ENCODE measurements around the gene PGM2L1. TPM values are rescaled to one million over a fixed set of nuclear protein-coding genes. Genes with fewer than 3 reads are reported as not detected.
A peak's percentile ranks its signal among the peaks of the same experiment; 100 is the strongest.
"Not testable (repeated sequence)": the region's sequence is repeated elsewhere in the genome, so short reads cannot be mapped to it uniquely, and the experiment has no call there.

The PGM2L1 gene
- polyA plus RNA-seq, 4 donors: 0.45 to 3.1 (median 1.2) TPM

GRCh38 chr11:74416974-74417373 lies 18.7 kb upstream of the PGM2L1 start:
- H3K27ac ChIP-seq (ENCODE audit: low read depth in 1 of 3, low read length in 2 of 3); FAIRE-seq; H3K36me3 ChIP-seq (ENCODE audit: control insufficient read depth in 3 of 3, insufficient read depth in 2 of 3, low read depth in 1 of 3, low read length in 3 of 3); H3K4me1 ChIP-seq (ENCODE audit: control insufficient read depth in 3 of 3, insufficient read depth in 2 of 3, low read depth in 1 of 3, low read length in 2 of 3); H3K4me3 ChIP-seq (ENCODE audit: low read depth in 1 of 3, low read length in 3 of 3); H3K27me3 ChIP-seq (ENCODE audit: control insufficient read depth in 3 of 3, insufficient read depth in 3 of 3, low read length in 3 of 3); H3K9me3 ChIP-seq (ENCODE audit: control insufficient read depth in 2 of 2, insufficient read depth in 1 of 2, low read depth in 1 of 2, low read length in 1 of 2); DNase-seq: not testable (repeated sequence)
- 30 to 79% (median 70%) methylated on average over 1 of the region's 1 CpG for WGBS, 3 donors

GRCh38 chr11:74412733-74413359 lies 14.6 kb upstream of the PGM2L1 start:
- Histone ChIP-seq H3K9me3 (ENCODE audit: control insufficient read depth in 2 of 2, insufficient read depth in 1 of 2, low read depth in 1 of 2, low read length in 1 of 2) (no peaks in the 10 kb centered on the region), H3K4me1 (ENCODE audit: control insufficient read depth in 3 of 3, insufficient read depth in 2 of 3, low read depth in 1 of 3, low read length in 2 of 3) (no peaks in the 10 kb centered on the region), H3K4me3 (ENCODE audit: low read depth in 1 of 3, low read length in 3 of 3) (no peak overlapping the region), H3K36me3 (ENCODE audit: control insufficient read depth in 3 of 3, insufficient read depth in 2 of 3, low read depth in 1 of 3, low read length in 3 of 3) (no peaks in the 10 kb centered on the region), H3K27me3 (ENCODE audit: control insufficient read depth in 3 of 3, insufficient read depth in 3 of 3, low read length in 3 of 3) (no peaks in the 10 kb centered on the region), H3K27ac (ENCODE audit: low read depth in 1 of 3, low read length in 2 of 3) (no peak overlapping the region)
- DNase-seq (no peak), FAIRE-seq (no peak)
- 63 to 73% (median 72%) methylated on average over 11 of the region's 11 CpGs for WGBS, 3 donors

DNA sequence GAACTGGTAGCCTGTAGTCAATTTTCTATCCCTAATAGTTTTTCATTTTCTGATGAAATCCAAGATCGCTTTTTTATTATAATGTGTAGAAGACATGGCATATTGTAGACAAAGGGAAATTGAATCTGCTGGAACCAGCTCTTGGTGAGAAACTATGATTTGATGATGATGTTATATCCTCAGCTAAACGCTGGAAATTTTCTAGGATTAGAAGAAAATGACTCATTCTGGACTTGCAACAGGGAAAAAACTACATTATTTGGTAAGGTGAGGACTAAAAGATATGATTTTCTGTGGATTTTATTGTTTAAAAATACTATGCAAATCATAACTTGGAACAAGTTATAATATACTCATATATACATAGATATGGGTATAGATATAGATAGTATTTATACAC lies 14.1 kb upstream of the PGM2L1 start:
- Histone ChIP-seq H3K27ac (ENCODE audit: low read depth in 1 of 3, low read length in 2 of 3) (no peak overlapping the region), H3K36me3 (ENCODE audit: control insufficient read depth in 3 of 3, insufficient read depth in 2 of 3, low read depth in 1 of 3, low read length in 3 of 3) (no peaks in the 10 kb centered on the region), H3K9me3 (ENCODE audit: control insufficient read depth in 2 of 2, insufficient read depth in 1 of 2, low read depth in 1 of 2, low read length in 1 of 2) (no peaks in the 10 kb centered on the region), H3K4me3 (ENCODE audit: low read depth in 1 of 3, low read length in 3 of 3) (no peak overlapping the region), H3K27me3 (ENCODE audit: control insufficient read depth in 3 of 3, insufficient read depth in 3 of 3, low read length in 3 of 3) (no peaks in the 10 kb centered on the region), H3K4me1 (ENCODE audit: control insufficient read depth in 3 of 3, insufficient read depth in 2 of 3, low read depth in 1 of 3, low read length in 2 of 3) (no peaks in the 10 kb centered on the region)
- WGBS, 3 donors: 71 to 83% (median 78%) methylated on average over 2 of the region's 2 CpGs
- DNase-seq (no peak), FAIRE-seq (no peak)

GRCh38 chr11:74409633-74410032 lies 11.4 kb upstream of the PGM2L1 start:
- H3K9me3 ChIP-seq (ENCODE audit: control insufficient read depth in 2 of 2, insufficient read depth in 1 of 2, low read depth in 1 of 2, low read length in 1 of 2): no peaks in the 10 kb centered on the region
- no peak for FAIRE-seq
- no peak overlapping the region for H3K27ac ChIP-seq (ENCODE audit: low read depth in 1 of 3, low read length in 2 of 3)
- H3K27me3 ChIP-seq (ENCODE audit: control insufficient read depth in 3 of 3, insufficient read depth in 3 of 3, low read length in 3 of 3): no peaks in the 10 kb centered on the region
- H3K4me1 ChIP-seq (ENCODE audit: control insufficient read depth in 3 of 3, insufficient read depth in 2 of 3, low read depth in 1 of 3, low read length in 2 of 3): no peaks in the 10 kb centered on the region
- WGBS, 3 donors: 95 to 97% (median 96%) methylated on average over 2 of the region's 2 CpGs
- no peak overlapping the region for H3K4me3 ChIP-seq (ENCODE audit: low read depth in 1 of 3, low read length in 3 of 3)
- no peak for DNase-seq
- no peaks in the 10 kb centered on the region for H3K36me3 ChIP-seq (ENCODE audit: control insufficient read depth in 3 of 3, insufficient read depth in 2 of 3, low read depth in 1 of 3, low read length in 3 of 3)

DNA sequence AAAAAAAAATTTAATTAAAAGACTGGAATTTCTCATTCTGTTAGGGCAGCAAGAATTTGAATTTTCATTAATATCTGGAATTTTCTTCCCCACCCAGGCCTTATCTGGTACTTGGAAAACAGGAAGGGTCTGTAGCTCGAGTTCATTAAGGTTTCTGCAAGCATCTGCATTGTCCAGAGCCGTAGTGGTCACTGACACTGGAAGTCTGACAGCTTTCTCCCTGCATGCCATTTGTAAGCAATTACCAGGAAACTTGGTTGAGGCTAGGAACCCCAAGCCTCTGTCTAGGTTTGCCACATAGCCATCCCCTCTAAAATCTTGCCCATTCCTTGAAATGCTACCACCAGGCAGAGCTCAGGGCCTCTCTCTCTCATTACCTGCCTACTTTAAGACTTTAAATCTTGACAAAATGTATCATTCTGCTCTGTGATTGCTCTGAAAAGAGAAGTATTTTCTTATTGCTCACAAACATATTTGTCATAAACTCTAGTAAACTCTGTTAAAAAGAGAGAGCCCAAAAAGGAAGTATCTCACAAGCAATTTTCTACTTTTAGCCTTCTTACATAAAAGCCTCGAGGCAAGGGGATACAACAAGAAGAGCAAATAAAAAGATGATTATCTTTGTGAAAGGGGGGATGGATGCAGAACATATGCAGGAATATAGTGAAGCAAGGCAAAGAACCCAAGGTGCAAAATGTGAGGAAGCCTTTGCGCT lies 5.5 kb upstream of the PGM2L1 start:
- WGBS, 3 donors: 70 to 79% (median 74%) methylated on average over 4 of the region's 4 CpGs
- Histone ChIP-seq H3K4me3 (ENCODE audit: low read depth in 1 of 3, low read length in 3 of 3) (no peak overlapping the region), H3K27me3 (ENCODE audit: control insufficient read depth in 3 of 3, insufficient read depth in 3 of 3, low read length in 3 of 3) (no peaks in the 10 kb centered on the region), H3K27ac (ENCODE audit: low read depth in 1 of 3, low read length in 2 of 3) (no peak overlapping the region), H3K9me3 (ENCODE audit: control insufficient read depth in 2 of 2, insufficient read depth in 1 of 2, low read depth in 1 of 2, low read length in 1 of 2) (no peaks in the 10 kb centered on the region), H3K4me1 (ENCODE audit: control insufficient read depth in 3 of 3, insufficient read depth in 2 of 3, low read depth in 1 of 3, low read length in 2 of 3) (no peaks in the 10 kb centered on the region), H3K36me3 (ENCODE audit: control insufficient read depth in 3 of 3, insufficient read depth in 2 of 3, low read depth in 1 of 3, low read length in 3 of 3) (no peaks in the 10 kb centered on the region)
- DNase-seq (no peak), FAIRE-seq (no peak)

DNA sequence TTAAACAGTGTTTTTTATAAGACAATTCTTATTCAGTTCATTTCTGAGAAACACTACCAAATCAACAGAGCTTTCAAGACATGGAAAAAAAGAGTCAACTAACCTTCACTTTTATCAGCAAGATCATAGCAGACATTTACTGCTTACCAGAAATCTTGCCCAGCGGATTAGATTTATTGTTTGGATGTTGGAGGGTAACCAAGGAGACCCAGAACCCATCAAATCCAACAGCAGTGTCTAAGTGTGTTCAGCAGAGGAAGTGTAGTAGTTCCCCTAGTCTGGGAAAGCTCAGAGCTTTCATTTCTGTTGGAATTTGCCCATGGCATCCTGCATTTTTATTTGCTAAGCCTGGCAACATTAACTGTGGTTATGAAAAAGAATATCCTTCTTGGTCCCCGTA lies 2.4 kb upstream of the PGM2L1 start:
- Histone ChIP-seq H3K9me3 (ENCODE audit: control insufficient read depth in 2 of 2, insufficient read depth in 1 of 2, low read depth in 1 of 2, low read length in 1 of 2) (no peaks in the 10 kb centered on the region), H3K4me1 (ENCODE audit: control insufficient read depth in 3 of 3, insufficient read depth in 2 of 3, low read depth in 1 of 3, low read length in 2 of 3) (peaks cover 0 to 3% (median 0%) of the 10 kb centered on the region in 3 donors), H3K36me3 (ENCODE audit: control insufficient read depth in 3 of 3, insufficient read depth in 2 of 3, low read depth in 1 of 3, low read length in 3 of 3) (no peaks in the 10 kb centered on the region), H3K27me3 (ENCODE audit: control insufficient read depth in 3 of 3, insufficient read depth in 3 of 3, low read length in 3 of 3) (no peaks in the 10 kb centered on the region), H3K4me3 (ENCODE audit: low read depth in 1 of 3, low read length in 3 of 3) (no peak overlapping the region), H3K27ac (ENCODE audit: low read depth in 1 of 3, low read length in 2 of 3) (no peak overlapping the region)
- DNase-seq (no peak), FAIRE-seq (no peak)
- WGBS, 3 donors: 70 to 82% (median 76%) methylated on average over 2 of the region's 2 CpGs

DNA sequence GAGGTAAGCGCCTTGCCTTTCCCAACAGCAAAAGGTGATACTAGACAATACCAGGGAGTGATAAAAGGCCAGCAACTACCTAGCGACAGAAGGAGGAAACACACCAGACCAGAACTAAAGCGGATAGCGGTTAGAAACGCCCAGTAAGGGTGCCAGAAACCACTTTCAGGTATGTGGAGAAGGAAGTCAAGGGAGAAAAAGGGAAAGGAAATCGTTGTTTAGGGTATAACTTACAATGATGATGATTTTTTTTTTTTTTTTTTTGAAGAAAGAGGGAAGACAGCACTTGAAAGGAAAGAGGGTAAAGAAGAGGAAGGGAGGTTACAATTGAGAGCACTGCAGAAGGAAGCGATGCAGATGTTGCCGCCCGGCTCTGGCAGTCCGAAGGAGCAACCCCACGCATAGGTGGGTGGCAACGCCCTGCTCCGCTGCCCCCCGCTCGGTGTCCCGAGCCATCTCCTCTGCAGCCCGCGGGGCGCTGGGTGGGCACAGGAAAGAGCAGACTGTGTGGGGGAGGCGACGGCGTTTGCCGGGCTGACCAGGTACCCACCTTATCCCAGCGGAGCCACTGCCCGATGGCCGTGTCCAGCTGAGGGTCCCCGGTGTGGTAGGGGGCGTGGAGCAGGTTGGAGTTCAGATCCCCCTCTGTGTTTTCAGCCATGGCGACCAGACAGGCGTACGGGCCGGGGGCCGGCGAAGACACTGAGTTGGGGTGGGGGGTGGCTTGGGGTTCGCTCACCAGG lies 561 bp downstream of the PGM2L1 start:
- peak; percentile 71 to 77 for DNase-seq
- WGBS, 3 donors: 1 to 2% (median 1%) methylated on average over 32 to 35 of the region's 35 CpGs
- no peaks in the 10 kb centered on the region for H3K27me3 ChIP-seq (ENCODE audit: control insufficient read depth in 3 of 3, insufficient read depth in 3 of 3, low read length in 3 of 3)
- peak overlapping the region; percentile 85 to 95 (median 94) for H3K4me3 ChIP-seq (ENCODE audit: low read depth in 1 of 3, low read length in 3 of 3)
- no peaks in the 10 kb centered on the region for H3K9me3 ChIP-seq (ENCODE audit: control insufficient read depth in 2 of 2, insufficient read depth in 1 of 2, low read depth in 1 of 2, low read length in 1 of 2)
- H3K27ac ChIP-seq (ENCODE audit: low read depth in 1 of 3, low read length in 2 of 3): peak overlapping the region; percentile 48 to 90 (median 60)
- H3K4me1 ChIP-seq (ENCODE audit: control insufficient read depth in 3 of 3, insufficient read depth in 2 of 3, low read depth in 1 of 3, low read length in 2 of 3): peaks cover 0 to 3% (median 0%) of the 10 kb centered on the region in 3 donors
- no peaks in the 10 kb centered on the region for H3K36me3 ChIP-seq (ENCODE audit: control insufficient read depth in 3 of 3, insufficient read depth in 2 of 3, low read depth in 1 of 3, low read length in 3 of 3)
- FAIRE-seq: no peak

GRCh38 chr11:74392256-74392655 lies 6.0 kb downstream of the PGM2L1 start:
- WGBS, 3 donors: 97 to 99% (median 97%) methylated on average over 8 of the region's 8 CpGs
- peaks cover 0 to 2% (median 0%) of the 10 kb centered on the region in 3 donors for H3K4me1 ChIP-seq (ENCODE audit: control insufficient read depth in 3 of 3, insufficient read depth in 2 of 3, low read depth in 1 of 3, low read length in 2 of 3)
- FAIRE-seq: peak; percentile 30

More at GRCh38 chr11:74392256-74392655, 6.0 kb downstream of the PGM2L1 start:
- no peak for DNase-seq
- Histone ChIP-seq H3K27me3 (ENCODE audit: control insufficient read depth in 3 of 3, insufficient read depth in 3 of 3, low read length in 3 of 3) (no peaks in the 10 kb centered on the region), H3K4me3 (ENCODE audit: low read depth in 1 of 3, low read length in 3 of 3) (no peak overlapping the region), H3K36me3 (ENCODE audit: control insufficient read depth in 3 of 3, insufficient read depth in 2 of 3, low read depth in 1 of 3, low read length in 3 of 3) (no peaks in the 10 kb centered on the region), H3K9me3 (ENCODE audit: control insufficient read depth in 2 of 2, insufficient read depth in 1 of 2, low read depth in 1 of 2, low read length in 1 of 2) (no peaks in the 10 kb centered on the region), H3K27ac (ENCODE audit: low read depth in 1 of 3, low read length in 2 of 3) (no peak overlapping the region)
